ENCODE data around the gene ELMOD1.

DNA sequence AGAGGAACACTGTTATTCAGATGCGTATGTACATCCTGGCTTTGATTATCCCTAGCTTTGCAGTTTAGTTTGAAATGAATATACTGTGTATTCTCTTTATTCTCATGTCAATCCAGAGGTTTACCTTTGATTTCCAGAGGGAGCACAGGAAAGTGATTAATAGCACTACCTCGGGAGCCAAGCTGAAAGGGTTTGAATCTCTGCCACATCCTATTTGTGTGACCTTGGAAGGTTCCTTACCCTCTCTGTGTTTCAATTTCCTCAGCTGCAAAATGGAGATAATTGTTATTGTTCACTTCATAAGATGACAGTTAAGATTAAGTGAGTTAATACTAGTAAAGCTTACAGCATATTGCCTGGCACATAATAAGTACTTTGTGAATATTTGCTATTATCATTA, 17.9 kb downstream of the ELMOD1 start:
- TF ChIP-seq TCF12 (IDR thresholded peaks at IDR 0.05; ENCODE audit: low read depth) (no peak), EP300 (IDR thresholded peaks at IDR 0.05; ENCODE audit: borderline replicate concordance) (no peak), YY1 (IDR thresholded peaks at IDR 0.05; ENCODE audit: low read depth) (no peak), TAF1 (IDR thresholded peaks at IDR 0.05; ENCODE audit: low read depth) (no peak)
- TF ChIP-seq, protein P1, sequence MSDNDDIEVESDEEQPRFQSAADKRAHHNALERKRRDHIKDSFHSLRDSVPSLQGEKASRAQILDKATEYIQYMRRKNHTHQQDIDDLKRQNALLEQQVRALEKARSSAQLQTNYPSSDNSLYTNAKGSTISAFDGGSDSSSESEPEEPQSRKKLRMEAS (IDR thresholded peaks at IDR 0.05) = no peak
